Activated CD4-positive, alpha-beta memory T cell treated with anti-CD3 and anti-CD28 coated beads, Interleukin-2, amount 10 ng/mL, durations not matched to agents 7 days and 5 days (primary cell): ENCODE results near the gene DOCK11. TPM values are rescaled to one million over a fixed set of nuclear protein-coding genes. Genes with fewer than 3 reads are reported as not detected.
"Not testable (repeated sequence)": the region's sequence is repeated elsewhere in the genome, so short reads cannot be mapped to it uniquely, and the experiment has no call there.

Experiments used
- CTCF ChIA-PET: fragments of 350-600 bp; sonication (Branson Sonifier 250); formaldehyde crosslinking; loops from one replicate; lab custom pipeline; 2021; ENCODE audit warnings: antibody characterized with exemption, inconsistent platforms; lab: Charles Lee
- POLR2A ChIA-PET: fragments of 350-600 bp; sonication (Branson Sonifier 250); formaldehyde crosslinking; loops from one replicate; lab custom pipeline; 2021; ENCODE audit warnings: antibody characterized with exemption; lab: Charles Lee
- DNase-seq: peaks from one replicate; pipeline ENCODE4 v3.0.0-alpha.2; 2020
- H3K27ac Mint-ChIP-seq: one replicate; pipeline ENCODE4 v1.8.0; 2021; ENCODE audit warnings: mild to moderate bottlenecking, mixed read lengths
- H3K27me3 Mint-ChIP-seq: one replicate; pipeline ENCODE4 v1.8.0; 2021; ENCODE audit warnings: mixed read lengths
- H3K36me3 Mint-ChIP-seq: one replicate; pipeline ENCODE4 v1.8.0; 2021; ENCODE audit warnings: low read depth, mixed read lengths
- H3K4me1 Mint-ChIP-seq: one replicate; pipeline ENCODE4 v1.8.0; 2021; ENCODE audit warnings: mixed read lengths
- H3K4me3 Mint-ChIP-seq: one replicate; pipeline ENCODE4 v1.8.0; 2021; ENCODE audit warnings: mild to moderate bottlenecking, mixed read lengths
- H3K9me3 Mint-ChIP-seq: one replicate; pipeline ENCODE4 v1.8.0; 2021; ENCODE audit warnings: mixed read lengths
- total RNA-seq, 2 experiments: library from RNA; stranded (reverse); gene quantifications; one replicate each; pipeline ENCODE4 v1.2.3, GENCODE V29; 2021

Gene DOCK11
- total RNA-seq, 2 experiments from 2014 or later = 79.0 to 82.9 TPM

- H3K27me3 Mint-ChIP-seq, H3K4me3 Mint-ChIP-seq, POLR2A ChIA-PET, H3K27ac Mint-ChIP-seq, CTCF ChIA-PET, DNase-seq, H3K36me3 Mint-ChIP-seq, H3K4me1 Mint-ChIP-seq, H3K9me3 Mint-ChIP-seq: not testable (repeated sequence)
Measured at GRCh38 chrX:118715917-118716316, 220.3 kb downstream of the DOCK11 start.

- H3K27me3 Mint-ChIP-seq, H3K4me1 Mint-ChIP-seq, POLR2A ChIA-PET, H3K9me3 Mint-ChIP-seq, H3K4me3 Mint-ChIP-seq, H3K36me3 Mint-ChIP-seq, CTCF ChIA-PET, DNase-seq, H3K27ac Mint-ChIP-seq: not testable (repeated sequence)
Measured at GRCh38 chrX:118716833-118717232, 221.2 kb downstream of the DOCK11 start.

GRCh38 chrX:118717678-118718391, 222.2 kb downstream of the DOCK11 start:
- Mint-ChIP-seq H3K27ac (no peak overlapping the region), H3K4me3 (no peak overlapping the region)
- CTCF ChIA-PET = no interaction called here

GRCh38 chrX:118718737-118719136, 223.1 kb downstream of the DOCK11 start:
- no peaks in the 10 kb centered on the region for H3K4me1 Mint-ChIP-seq

More at GRCh38 chrX:118717678-118718391, 222.2 kb downstream of the DOCK11 start:
- POLR2A ChIA-PET = no interaction called here
- Mint-ChIP-seq H3K9me3 (no peaks in the 10 kb centered on the region), H3K36me3 (no peaks in the 10 kb centered on the region), H3K27me3 (no peaks in the 10 kb centered on the region), H3K4me1 (no peaks in the 10 kb centered on the region)
- no peak for DNase-seq

GRCh38 chrX:118720058-118720707, 224.6 kb downstream of the DOCK11 start:
- Mint-ChIP-seq H3K9me3 (no peaks in the 10 kb centered on the region), H3K4me1 (peaks cover 8% of the 10 kb centered on the region), H3K27me3 (no peaks in the 10 kb centered on the region), H3K36me3 (no peaks in the 10 kb centered on the region), H3K4me3 (no peak overlapping the region), H3K27ac (no peak overlapping the region)
- POLR2A ChIA-PET = no interaction called here
- DNase-seq = no peak
- CTCF ChIA-PET = no interaction called here

More at GRCh38 chrX:118718737-118719136, 223.1 kb downstream of the DOCK11 start:
- ChIA-PET POLR2A (no interaction called here), CTCF (no interaction called here)
- Mint-ChIP-seq H3K36me3 (no peaks in the 10 kb centered on the region), H3K9me3 (no peaks in the 10 kb centered on the region), H3K27ac (no peak overlapping the region), H3K4me3 (no peak overlapping the region), H3K27me3 (no peaks in the 10 kb centered on the region)
- no peak for DNase-seq

GRCh38 chrX:118723376-118723775, 227.8 kb downstream of the DOCK11 start:
- Mint-ChIP-seq H3K36me3 (no peaks in the 10 kb centered on the region), H3K9me3 (no peaks in the 10 kb centered on the region), H3K4me3 (no peak overlapping the region), H3K27ac (no peak overlapping the region), H3K27me3 (peaks cover 11% of the 10 kb centered on the region), H3K4me1 (peaks cover 13% of the 10 kb centered on the region)
- DNase-seq = no peak
- CTCF ChIA-PET = no interaction called here
- POLR2A ChIA-PET = no interaction called here

- no peaks in the 10 kb centered on the region for H3K9me3 Mint-ChIP-seq
- ChIA-PET POLR2A (no interaction called here), CTCF (no interaction called here)
- peaks cover 13% of the 10 kb centered on the region for H3K4me1 Mint-ChIP-seq
- no peaks in the 10 kb centered on the region for H3K36me3 Mint-ChIP-seq
- DNase-seq = no peak
- peaks cover 19% of the 10 kb centered on the region for H3K27me3 Mint-ChIP-seq
- H3K4me3 Mint-ChIP-seq = no peak overlapping the region
- no peak overlapping the region for H3K27ac Mint-ChIP-seq
Measured at GRCh38 chrX:118724365-118724764, 228.8 kb downstream of the DOCK11 start.

- Mint-ChIP-seq H3K4me1 (peaks cover 13% of the 10 kb centered on the region), H3K4me3 (no peak overlapping the region), H3K27me3 (peaks cover 19% of the 10 kb centered on the region), H3K36me3 (no peaks in the 10 kb centered on the region), H3K27ac (no peak overlapping the region), H3K9me3 (no peaks in the 10 kb centered on the region)
- POLR2A ChIA-PET = no interaction called here
- CTCF ChIA-PET = no interaction called here
- DNase-seq = no peak
Measured at GRCh38 chrX:118724775-118725174, 229.2 kb downstream of the DOCK11 start.

GRCh38 chrX:118726396-118726795, 230.8 kb downstream of the DOCK11 start:
- H3K4me1 Mint-ChIP-seq = peaks cover 13% of the 10 kb centered on the region
- DNase-seq = no peak
- no peak overlapping the region for H3K27ac Mint-ChIP-seq
- POLR2A ChIA-PET = no interaction called here
- no peaks in the 10 kb centered on the region for H3K36me3 Mint-ChIP-seq
- H3K27me3 Mint-ChIP-seq = peaks cover 29% of the 10 kb centered on the region
- no peaks in the 10 kb centered on the region for H3K9me3 Mint-ChIP-seq
- peak overlapping the region; percentile 24 for H3K4me3 Mint-ChIP-seq
- CTCF ChIA-PET = no interaction called here

GRCh38 chrX:118726887-118727685, 231.5 kb downstream of the DOCK11 start, which contains the start of gene IL13RA1:
Gene IL13RA1, plus strand, starts transcription at chrX:118727606. Its CDS starts 33 bp downstream, at chrX:118727639.
- Mint-ChIP-seq H3K36me3 (no peaks in the 10 kb centered on the region), H3K27me3 (peaks cover 30% of the 10 kb centered on the region), H3K4me1 (peaks cover 13% of the 10 kb centered on the region), H3K9me3 (no peaks in the 10 kb centered on the region), H3K4me3 (peak within 1 kb of the TSS; percentile 24), H3K27ac (no peak within 1 kb of the TSS)
- DNase-seq = peak; percentile 16
- POLR2A ChIA-PET = no interaction called here
- CTCF ChIA-PET = no interaction called here

- Mint-ChIP-seq H3K4me3 (no peak overlapping the region), H3K27ac (no peak overlapping the region), H3K4me1 (peaks cover 13% of the 10 kb centered on the region), H3K9me3 (no peaks in the 10 kb centered on the region), H3K36me3 (no peaks in the 10 kb centered on the region), H3K27me3 (peaks cover 34% of the 10 kb centered on the region)
- ChIA-PET POLR2A (no interaction called here), CTCF (no interaction called here)
- no peak for DNase-seq
Measured at GRCh38 chrX:118727686-118728339, 232.2 kb downstream of the DOCK11 start.

GRCh38 chrX:118729042-118729652, 233.5 kb downstream of the DOCK11 start:
- Mint-ChIP-seq H3K27ac (no peak overlapping the region), H3K4me3 (no peak overlapping the region), H3K27me3 (peaks cover 36% of the 10 kb centered on the region), H3K9me3 (no peaks in the 10 kb centered on the region), H3K36me3 (no peaks in the 10 kb centered on the region), H3K4me1 (peaks cover 13% of the 10 kb centered on the region)
- POLR2A ChIA-PET = no interaction called here
- CTCF ChIA-PET = interaction anchor here (0.6 kb wide), 1 partner anchor 105 kb away, joined by 3 read pairs; no protein-coding TSS in a partner anchor
- DNase-seq = no peak
